ENCODE results near the gene SGMS1.

- TF ChIP-seq CTCF (IDR thresholded peaks at IDR 0.05), result no peak
- no peak for TF ChIP-seq POLR2AphosphoS5 (IDR thresholded peaks at IDR 0.05; ENCODE audit: insufficient read depth in 1 of 2, low read depth in 1 of 2)
- no peak for TF ChIP-seq POLR2A (IDR thresholded peaks at IDR 0.05)
Observed at GRCh38 chr10:50629495-50630122, 5.9 kb upstream of the SGMS1 start.

All from vagina (tissue), 2 donors.